Left lobe of liver (tissue), 2 donors: ENCODE data around the gene VENTX. TPM values are rescaled to one million over a fixed set of nuclear protein-coding genes. Genes with fewer than 3 reads are reported as not detected.
"Not testable (repeated sequence)": the region's sequence is repeated elsewhere in the genome, so short reads cannot be mapped to it uniquely, and the experiment has no call there.

ENCODE experiments used
- ATAC-seq: fragments of 200-7000 bp; cut with Tn5 transposase; one replicate; pipeline ENCODE4 v1.9.1; 2020; ENCODE audit warnings: mild to moderate bottlenecking, moderate library complexity
- DNase-seq: peaks from one replicate; pipeline ENCODE4 v3.0.0-alpha.2; 2020; ENCODE audit warnings: low spot score
- total RNA-seq: library from RNA; stranded (reverse); gene quantifications from one replicate; pipeline ENCODE4 v1.2.1, GENCODE V29; 2021
- donor health status: DM: no; HTN: no; CAD: no; lungs with moderate emphysema.
- donor health status: DM: no; HTN: yes; CAD: no.

VENTX gene
- total RNA-seq, 1 donor from 2014 or later: 0.15 TPM

DNA sequence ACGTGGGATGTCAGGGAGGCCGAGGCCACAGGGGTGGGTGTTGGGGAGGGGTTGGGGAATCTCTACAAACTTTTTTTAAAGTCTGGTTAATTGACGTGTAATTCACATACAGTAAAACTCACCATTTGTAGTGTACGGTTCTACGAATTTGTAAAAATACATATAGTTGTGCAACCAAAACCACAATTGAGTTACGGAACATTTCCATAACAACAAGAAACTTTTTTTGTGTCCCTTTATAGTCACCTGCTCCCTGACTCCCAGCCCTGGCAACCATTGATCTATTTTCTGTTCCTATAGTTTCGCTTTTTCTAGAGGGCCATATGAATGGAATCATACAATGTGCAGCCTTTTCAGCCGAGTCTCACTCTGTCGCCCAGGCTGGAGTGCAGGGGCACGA lies 2.9 kb upstream of the VENTX start:
- ATAC-seq, DNase-seq: not testable (repeated sequence)

DNA sequence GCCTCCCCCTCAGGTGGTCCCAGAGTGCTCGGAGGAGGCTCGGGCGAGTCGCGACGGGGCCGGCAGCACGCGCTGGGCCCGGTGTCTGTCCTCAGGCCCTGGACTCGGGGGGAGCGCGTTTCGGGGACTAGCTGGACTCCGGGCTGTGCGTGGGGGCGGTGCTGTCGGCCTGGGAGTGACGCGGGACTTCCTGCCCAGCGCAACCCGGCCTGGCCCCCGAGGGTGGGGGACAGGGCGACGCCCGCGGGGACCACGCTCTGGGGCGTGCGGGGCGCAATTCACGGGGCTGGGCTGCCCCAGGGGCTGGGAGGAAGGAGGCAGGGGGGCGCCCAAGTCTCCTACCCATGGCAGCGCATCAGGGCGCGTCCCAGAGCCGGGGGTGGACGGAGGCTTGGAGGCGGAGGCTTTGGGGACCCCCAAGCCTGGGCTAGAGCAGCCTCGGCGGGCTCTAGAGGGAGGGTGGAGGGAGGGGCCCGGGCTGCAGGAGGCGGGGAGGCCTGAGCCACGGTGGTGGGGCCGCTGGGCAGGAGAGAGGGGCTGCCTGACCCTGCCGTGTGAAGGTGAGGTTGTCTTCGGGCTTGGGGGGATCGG lies 2.3 kb upstream of the VENTX start:
- ATAC-seq (peak; percentile 16), DNase-seq (no peak)

DNA sequence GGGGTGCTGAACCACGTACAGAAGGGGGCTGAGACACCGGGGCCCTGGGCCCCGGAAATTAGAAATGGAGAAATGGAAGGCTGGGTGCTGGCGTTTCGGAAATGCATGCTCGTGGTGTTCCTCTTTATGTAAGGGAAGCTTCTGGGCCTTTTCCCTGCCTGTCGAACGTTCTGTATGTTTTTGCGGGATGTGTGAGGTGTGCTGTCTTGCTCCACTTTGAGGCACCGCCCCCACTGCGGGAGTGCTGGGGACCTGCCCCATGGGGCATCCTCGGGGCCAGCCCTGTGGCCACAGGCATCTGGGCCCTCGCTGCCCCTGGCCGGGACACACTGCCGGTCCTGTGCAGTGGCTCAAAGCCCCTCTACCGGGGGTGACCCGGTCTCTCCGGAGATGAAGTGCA lies 1.7 kb upstream of the VENTX start:
- ATAC-seq: peak; percentile 25
- no peak for DNase-seq

DNA sequence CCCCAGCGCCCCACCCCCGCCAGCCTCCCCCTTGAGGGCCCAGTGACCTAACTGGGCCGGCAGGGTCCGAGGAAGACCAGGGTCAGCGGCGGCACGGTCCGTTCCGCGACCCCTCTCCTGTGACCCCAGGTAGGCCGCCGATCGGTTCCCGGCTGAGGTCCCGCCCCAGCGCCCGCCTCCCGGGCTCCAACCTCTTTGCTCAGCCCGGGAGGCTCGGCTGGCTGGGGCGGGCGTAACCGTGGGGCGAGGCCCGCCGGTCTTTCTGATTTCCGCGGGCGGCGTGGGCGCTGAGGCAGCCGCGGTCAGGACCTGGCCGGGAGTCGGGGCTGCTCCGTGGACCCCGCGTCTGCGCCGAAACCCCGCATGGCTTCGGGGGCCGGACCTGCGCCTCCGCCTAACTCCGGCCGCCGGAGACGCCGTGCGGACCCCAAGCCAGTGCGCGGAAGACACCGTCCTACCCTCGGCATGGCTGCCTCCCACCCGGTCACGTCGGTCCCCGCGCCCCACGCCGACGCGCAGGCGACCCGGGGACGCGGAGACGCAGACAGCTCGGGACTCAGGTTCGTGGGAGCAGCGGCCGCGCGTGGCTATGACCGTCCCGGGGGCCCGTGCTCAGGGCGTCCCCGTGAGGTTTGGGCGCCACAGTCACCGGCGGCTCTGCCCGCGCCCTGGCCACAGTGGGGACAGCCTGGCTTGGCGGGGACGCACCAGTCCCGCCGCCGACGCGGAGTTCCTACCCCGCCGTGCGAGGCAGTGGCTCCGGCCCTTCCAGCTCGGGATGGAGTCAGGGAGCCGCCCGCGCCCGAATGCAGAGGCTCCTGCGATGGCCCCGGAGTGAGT lies 1.0 kb upstream of the VENTX start:
- no peak for DNase-seq
- peak; percentile 42 for ATAC-seq

DNA sequence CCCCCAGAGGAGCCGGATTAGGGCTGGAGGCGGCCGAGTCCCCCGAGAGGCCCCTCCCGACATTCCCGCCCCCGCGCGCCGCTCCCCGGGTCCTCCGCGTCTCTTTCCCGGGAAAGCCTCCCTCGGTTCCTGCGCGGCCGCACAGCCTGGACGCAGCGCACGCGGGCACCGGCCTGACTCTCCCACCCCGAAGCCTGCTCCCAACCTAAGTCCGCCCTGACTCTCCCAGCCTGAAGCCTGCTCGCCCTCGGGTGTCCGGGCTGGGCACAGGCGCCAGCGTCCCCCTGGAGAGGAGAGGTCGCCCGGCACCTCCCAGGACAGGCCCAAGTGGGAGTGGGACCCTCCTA lies 441 bp upstream of the VENTX start:
- no peak for ATAC-seq
- no peak for DNase-seq

DNA sequence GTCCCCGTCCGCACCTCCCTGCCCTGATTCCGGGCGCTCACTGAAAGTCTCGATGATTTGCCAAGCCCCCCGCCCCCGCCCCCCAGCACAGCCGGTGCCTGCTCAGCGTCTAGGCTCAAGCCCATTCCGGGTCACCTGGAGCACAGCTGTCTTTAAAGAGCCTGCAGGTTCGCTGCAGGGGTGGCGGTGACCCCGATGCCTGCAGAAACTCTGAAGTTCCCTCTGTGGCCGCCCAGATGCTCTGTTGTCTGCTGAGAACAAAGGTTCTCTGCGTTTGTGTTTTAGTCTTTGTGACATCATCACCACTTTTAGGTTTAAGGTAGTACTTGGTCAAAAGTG lies 780 bp downstream of the VENTX start:
- no peak for ATAC-seq
- DNase-seq: no peak

DNA sequence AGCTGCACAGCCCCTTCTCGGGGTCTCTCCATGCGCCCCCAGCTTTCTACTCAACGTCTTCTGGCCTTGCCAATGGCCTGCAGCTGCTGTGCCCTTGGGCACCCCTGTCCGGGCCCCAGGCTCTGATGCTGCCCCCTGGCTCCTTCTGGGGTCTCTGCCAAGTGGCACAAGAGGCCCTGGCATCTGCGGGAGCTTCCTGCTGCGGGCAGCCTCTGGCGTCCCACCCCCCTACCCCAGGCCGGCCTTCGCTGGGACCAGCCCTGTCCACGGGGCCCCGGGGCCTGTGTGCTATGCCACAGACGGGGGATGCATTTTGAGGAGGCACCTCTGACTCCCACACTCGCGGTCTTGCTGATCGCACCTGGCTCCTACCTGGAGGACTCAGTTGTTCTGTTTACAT lies 2.3 kb downstream of the VENTX start:
- ATAC-seq (no peak), DNase-seq (no peak)

DNA sequence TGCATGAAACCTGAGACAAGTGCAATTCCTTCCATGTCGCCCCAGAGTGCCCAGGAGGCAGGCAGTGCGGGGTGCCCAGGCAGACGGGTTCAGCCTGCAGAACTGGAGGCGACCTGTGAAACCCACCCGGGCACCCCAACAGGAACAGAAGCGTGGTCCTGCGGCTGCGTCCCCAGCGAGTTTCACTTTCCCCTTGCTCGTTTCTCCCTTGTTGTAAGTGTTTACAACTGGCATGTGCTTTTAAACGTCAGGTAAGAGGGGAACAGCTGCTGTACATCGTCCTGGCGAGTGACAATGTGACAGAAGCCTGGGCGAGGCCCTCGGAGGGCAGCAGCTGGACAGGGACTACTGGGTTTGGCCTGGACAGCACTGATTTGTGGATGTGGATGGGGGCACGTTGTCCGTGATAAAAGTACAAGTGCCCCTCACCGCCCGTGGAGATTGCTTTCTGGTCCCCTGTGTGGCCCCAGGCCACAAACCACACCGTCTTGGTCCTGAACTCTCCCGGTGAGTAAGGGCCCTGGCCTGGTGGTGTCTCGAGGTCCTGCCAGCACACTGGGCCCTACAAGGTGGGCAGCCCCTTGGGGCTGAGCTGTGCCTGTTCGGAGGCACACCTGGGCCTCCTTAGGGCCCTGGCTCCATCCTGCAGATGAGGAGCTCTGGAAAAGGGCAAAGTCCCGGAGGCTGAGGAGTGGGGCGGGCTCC lies 4.0 kb downstream of the VENTX start:
- DNase-seq (no peak), ATAC-seq (no peak)

DNA sequence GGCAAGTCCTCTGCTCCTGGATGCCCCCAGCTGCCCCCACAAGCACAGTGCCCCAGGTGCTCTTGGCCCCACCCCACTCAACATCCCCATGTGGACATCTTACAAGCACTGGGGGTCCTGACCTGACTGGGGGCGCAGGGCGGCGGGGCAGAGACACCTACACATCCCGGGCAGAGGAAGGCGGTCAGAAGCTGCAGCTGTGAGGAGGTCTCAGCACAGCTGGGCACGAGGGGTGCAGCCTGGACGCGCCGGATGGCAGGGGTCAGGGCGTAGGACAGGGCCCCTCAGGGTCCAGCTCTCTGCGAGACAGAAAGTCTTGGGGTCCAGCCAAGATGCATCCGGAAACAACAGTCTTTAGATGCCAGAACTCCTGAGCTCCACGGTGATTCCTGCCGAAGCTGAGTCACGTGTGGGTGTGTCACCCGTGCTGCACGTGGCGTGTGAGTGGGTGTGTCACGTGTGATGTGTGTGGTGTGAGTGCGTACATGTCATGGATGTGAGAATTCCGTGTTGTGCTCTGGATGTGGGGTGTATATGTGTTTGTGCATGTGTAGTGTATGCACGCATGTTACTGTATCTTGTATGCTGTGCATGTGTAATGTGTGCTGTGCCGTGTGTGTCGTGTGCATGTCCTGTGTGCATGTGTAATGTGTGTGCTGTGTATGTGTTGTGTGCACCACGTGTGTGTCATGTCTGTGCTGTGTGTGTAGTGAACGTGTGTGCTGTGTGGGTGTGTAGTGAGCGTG lies 5.1 kb downstream of the VENTX start:
- ATAC-seq (no peak), DNase-seq (no peak)

DNA sequence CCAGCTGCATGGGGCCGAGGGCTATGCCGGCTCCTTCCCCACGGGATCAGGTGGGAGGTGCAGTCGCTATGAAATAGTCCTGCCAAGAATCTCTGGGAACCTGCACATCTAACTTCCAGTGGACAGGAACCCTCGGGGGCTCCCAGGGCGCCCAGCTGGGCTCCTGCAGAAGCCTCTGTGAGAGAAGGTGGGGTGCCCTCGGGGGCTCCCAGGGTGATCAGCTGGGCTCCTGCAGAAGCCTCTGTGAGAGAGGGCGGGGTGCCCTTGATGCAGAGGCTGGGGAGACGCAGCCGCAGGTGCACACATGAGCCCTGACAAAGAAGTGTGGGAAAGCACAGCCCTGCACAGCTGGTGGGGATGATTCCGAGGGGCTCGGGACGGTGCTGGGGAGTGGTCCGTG lies 5.9 kb downstream of the VENTX start:
- DNase-seq: no peak
- ATAC-seq: no peak

DNA sequence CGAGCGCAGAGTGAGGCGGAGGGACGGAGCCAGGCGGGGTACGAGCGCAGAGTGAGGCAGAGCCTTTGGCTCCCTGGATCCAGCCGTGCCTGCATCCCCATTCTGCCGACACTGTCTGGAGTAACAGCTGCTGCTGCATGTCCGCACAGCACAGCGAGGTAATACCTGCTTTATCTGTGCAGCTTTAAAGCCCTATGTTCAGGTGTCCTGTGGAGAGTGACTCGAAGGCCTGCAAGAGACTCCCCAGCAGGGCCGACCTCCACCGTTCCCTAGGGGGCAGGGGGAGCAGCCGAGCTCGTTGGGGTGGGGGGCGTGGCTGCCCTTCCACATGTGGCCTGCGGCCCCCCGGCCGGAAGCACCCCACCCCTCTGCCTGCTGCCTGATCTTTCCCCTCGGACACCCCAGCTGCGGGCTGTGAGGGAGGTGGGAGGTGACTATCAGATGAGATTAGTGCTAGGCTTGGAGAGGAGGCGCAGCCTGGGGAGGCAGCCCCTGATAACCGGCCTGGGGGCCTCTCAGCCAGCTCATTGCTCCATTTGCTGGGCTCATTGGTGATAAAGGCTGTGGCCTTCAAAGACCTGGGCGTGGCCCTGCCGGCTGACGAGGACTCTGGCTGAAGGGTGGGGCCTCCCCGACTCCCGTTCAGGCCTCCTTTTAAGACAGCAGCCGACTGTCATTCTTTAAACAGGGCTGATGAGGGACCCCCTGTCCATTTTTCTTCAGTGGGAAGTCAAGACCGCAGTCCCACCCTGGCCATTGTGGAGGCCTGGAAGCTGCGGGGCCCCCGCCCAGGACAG lies 8.0 kb downstream of the VENTX start:
- ATAC-seq (no peak), DNase-seq (no peak)

DNA sequence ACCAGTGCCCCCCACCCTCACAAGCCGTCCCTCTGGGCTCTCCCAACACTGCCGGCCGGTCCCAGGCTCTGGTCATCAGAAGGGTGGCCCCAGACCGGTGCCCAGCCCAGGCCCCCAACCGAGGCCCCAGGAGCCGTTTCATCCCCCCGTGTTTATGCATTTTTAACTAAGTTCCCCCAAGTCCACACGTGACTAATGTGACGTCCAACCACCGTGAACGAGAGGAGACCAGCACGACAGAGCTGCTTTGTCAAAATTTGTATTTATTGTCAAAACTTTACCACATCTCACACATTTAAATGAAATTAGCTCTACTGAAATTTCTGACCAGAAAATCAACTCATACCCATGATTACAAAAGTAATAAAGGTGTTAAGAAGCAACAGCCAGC lies 8.6 kb downstream of the VENTX start:
- DNase-seq (no peak), ATAC-seq (no peak)

DNA sequence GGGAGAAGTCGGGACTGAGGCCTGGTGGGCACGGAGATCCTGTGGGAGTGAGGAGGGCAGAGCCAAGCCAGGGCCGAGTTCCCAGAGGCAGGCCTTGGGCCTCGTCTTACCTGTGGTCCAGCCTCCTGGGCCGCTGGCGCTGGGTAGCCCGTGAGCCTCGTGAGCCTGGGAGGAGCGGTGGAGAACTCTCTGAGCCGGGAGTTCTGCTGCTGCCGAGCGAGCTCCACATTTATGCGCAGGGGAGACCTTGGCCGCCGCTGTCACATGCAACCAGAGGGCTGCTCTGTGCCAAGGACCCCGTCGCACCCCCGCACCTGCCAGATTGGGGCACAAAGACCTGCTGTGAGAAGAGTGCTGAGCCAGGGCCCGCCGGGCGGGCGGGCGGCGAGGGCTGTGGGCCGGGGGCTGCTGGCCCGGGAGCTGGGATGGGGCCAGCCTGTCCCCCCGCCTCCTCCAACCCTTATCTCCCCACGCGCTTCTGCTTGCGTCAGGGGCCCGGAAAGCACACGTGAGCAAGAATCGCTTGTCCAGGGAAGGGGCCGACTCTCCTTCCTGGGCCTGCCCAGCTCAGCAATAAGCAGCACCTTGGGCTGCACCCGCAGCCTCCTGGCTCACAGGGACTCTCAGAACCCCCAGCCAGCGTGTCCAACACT lies 10.2 kb downstream of the VENTX start:
- DNase-seq: no peak
- ATAC-seq: no peak

DNA sequence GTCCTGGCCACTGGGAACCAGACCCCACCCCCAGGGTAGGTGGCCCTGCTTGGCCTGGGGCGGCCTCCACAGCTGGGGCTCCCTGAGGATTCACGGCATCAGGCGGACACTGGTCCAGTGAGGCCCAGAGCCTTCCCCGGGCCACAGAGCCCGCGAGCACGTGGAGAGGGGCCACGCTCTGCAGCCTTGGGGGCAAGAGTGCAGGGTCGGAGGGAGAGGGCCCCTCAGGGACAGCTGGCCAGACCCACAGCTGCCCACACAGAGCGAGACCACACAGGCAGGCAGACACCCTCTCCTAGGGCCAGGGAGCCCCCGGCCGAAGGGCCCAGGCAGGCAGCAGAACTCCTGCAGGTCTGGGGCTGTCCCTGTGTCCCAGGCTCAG lies 10.7 kb downstream of the VENTX start:
- DNase-seq (no peak), ATAC-seq (no peak)

DNA sequence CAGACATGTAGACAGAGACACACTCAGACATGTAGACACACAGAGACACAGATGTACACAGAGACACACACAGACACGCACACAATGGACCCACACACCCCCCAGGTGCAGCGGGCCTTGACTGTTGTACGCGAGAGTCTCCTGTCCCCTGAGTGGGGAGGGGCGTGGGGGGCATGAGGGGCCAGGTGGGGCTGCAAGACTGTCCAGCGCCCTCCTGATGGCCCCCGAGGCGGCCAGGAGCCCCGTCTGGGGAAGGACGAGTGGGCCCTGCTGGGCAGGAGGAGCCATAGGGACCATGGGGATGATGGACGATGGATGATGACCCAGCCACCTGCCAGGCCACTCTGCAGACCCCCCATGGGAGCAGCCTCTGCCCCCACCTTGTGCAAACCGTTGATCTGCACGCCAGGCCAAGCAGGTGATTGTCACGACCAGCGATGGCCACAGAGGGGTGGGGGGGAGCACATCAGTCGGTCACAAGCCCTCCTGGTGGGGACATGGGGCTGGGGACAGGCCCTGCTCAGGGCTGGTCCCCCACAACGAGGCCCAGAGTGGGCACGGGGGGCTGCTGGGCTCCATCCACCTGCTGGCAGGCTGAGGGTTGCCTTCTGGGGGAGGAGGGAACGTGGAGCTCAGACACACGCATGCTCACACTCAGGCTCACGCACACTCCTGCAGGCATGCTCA lies 11.6 kb downstream of the VENTX start:
- DNase-seq: no peak
- ATAC-seq: no peak

DNA sequence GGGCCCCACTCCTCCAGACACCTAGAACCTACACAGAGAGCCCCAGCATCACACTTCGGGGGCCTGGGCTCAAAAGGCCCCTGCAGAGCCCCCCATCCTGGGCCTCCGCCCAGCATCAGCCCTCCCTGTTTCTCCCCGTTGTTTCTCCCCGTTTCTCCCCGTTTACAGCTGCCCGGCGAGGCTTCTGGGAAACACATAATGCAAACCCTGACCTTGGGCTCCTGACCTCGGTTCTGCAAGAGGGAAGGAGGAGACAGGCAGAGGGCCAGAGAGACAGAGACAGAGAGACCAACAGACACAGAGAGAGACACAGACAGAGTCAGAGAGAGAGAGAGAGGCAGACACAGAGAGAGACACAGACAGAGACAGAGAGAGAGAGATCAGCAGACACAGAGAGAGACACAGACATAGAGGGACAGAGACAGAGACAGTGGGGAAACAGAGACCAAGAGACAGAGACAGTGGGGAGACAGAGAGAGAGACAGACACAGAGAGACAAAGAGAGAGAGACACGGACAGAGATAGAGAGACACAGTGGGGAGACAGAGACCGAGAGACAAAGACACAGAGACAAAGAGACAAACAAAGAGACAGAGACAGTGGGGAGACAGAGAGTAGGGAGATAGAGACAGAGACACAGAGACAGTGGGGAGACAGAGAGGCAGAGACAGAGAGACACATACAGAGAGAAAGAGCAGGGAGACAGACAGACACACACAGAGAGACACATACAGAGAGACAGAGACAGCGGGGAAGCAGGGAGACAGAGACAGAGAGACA lies 12.5 kb downstream of the VENTX start:
- DNase-seq: no peak
- ATAC-seq: peak; percentile 65

DNA sequence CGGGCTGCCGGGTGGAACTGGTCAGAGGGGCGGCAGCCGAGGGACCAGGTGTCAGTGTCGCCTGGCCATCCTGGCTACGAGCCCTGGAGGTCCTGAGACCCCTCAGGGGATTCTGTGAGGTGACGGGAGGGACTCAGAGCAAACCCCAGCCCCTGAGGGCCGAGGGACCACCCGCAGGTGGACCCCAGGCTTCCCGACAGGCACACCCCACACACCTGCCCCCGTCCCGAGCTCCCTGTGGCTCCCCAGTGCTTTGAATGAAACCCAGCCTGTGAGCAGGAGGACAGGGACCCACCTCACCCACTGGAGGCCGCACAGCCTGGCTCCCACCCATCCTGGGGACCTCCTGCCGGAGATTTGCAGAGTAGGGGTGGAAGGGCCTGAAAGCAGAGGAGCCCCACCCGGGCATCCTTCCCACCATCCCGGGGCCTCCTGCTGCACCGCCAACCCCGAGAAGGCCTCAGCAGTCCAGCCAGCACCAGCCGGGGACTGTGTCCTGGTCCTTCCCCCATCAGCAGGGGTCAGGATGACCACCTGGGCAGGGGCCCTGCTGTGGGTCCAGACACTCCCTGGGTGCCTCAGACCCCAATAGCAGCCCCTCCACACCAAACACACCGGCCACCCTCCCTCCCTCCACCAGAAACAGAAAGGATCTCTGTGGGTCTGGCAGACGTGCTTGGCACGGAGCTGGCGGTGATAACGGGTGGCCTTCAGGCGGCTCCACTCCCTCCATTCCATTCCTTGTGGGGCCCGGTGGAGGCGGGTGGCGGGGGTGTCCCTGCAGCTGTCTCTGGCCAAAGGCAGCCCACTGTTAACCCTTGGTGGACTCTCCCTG lies 13.9 kb downstream of the VENTX start:
- no peak for ATAC-seq
- DNase-seq: no peak

DNA sequence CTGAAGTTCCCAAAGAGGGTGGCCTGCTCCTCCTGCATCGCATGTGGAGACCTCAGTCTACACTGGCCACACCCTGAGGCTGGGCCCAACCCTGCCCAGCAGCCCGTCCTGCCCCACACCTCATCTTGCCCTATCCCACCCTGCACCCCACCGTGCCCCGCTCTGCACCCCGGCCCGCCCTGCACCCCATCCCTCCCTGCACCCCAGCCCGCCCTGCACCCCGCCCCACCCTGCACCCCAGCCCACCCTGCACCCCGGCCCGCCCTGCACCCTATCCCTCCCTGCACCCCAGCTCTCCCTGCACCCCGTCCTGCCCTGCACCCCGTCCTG lies 14.5 kb downstream of the VENTX start:
- ATAC-seq: no peak
- DNase-seq: no peak
